B cell (primary cell): ENCODE results near the gene PDX1. TPM values are rescaled to one million over a fixed set of nuclear protein-coding genes. Genes with fewer than 3 reads are reported as not detected.
A peak's percentile ranks its signal among the peaks of the same experiment; 100 is the strongest.

Source experiments
- ATAC-seq: fragments of 200-7000 bp; cut with Tn5 transposase; one replicate; pipeline ENCODE4 v1.10.0; 2021; ENCODE audit warnings: low read depth, mild to moderate bottlenecking, moderate number of reproducible peaks, moderate library complexity
- CTCF ChIA-PET: fragments of 350-600 bp; sonication (Branson Sonifier 250); formaldehyde crosslinking; loops from one replicate; lab custom pipeline; 2021; ENCODE audit warnings: antibody characterized with exemption, inconsistent platforms; lab: Charles Lee
- POLR2A ChIA-PET: fragments of 350-600 bp; sonication (Branson Sonifier 250); formaldehyde crosslinking; loops from one replicate; lab custom pipeline; 2021; ENCODE audit warnings: antibody characterized with exemption; lab: Charles Lee
- DNase-seq: peaks from one replicate; pipeline ENCODE4 v3.0.0; 2013
- H2AFZ ChIP-seq: 2 replicates; pipeline ENCODE4 v1.6.1; 2012; ENCODE audit warnings: mild to moderate bottlenecking, low read depth, low read length; ENCODE audit not compliant: insufficient read depth, poor library complexity, severe bottlenecking
- H3K27ac ChIP-seq, 2 donors: 1 replicate in 1 of 2; 2 replicates in 1 of 2; pipeline ENCODE4 v1.5.1; 2012 to 2013; ENCODE audit warnings: low read length in 2 of 2, mild to moderate bottlenecking in 2 of 2, moderate library complexity in 1 of 2
- H3K27me3 ChIP-seq, 4 experiments: fragments of 200-600 bp in 1 of 4; sonication (generic) in 1 of 4; replicated peaks in 1 of 4; 1 replicate in 2 of 4; 2 replicates in 2 of 4; pipeline versions ENCODE4 v1.6.1 to v1.7.0; 2013 to 2016; ENCODE audit warnings: low read length in 3 of 4, mild to moderate bottlenecking in 2 of 4, mixed read lengths in 1 of 4, moderate library complexity in 1 of 4; ENCODE audit not compliant: insufficient read depth in 4 of 4, control insufficient read depth in 3 of 4; ENCODE audit errors: control extremely low read depth in 1 of 4
- H3K36me3 ChIP-seq, 2 experiments: replicated peaks in 1 of 2; 1 replicate in 1 of 2; 2 replicates in 1 of 2; pipeline versions ENCODE4 v1.6.1 to v1.7.1; 2013; ENCODE audit warnings: low read length in 1 of 2; ENCODE audit not compliant: insufficient read depth in 2 of 2, control insufficient read depth in 1 of 2; ENCODE audit errors: control extremely low read depth in 1 of 2, extremely low read depth in 1 of 2
- H3K4me1 ChIP-seq, 2 donors: fragments of 200-600 bp in 1 of 2; sonication (generic) in 1 of 2; 1 replicate in 1 of 2; 2 replicates in 1 of 2; pipeline versions ENCODE4 v1.5.1 to v1.6.1; 2013 to 2017; ENCODE audit warnings: low read length in 2 of 2; ENCODE audit not compliant: control insufficient read depth in 2 of 2, insufficient read depth in 2 of 2
- H3K4me2 ChIP-seq: replicated peaks from 2 replicates; pipeline ENCODE3; 2012; ENCODE audit warnings: mild to moderate bottlenecking, low read depth, low read length; ENCODE audit not compliant: poor library complexity, severe bottlenecking
- H3K4me3 ChIP-seq, 5 experiments: fragments of 200-600 bp in 1 of 5; sonication (generic) in 1 of 5; 1 replicate in 3 of 5; 2 replicates in 2 of 5; pipeline versions ENCODE4 v1.5.1 to v1.7.0; 2011 to 2016; ENCODE audit warnings: low read length in 4 of 5, mild to moderate bottlenecking in 4 of 5, low read depth in 2 of 5, control low read depth in 1 of 5, moderate library complexity in 1 of 5; ENCODE audit not compliant: insufficient read depth in 1 of 5; ENCODE audit errors: control extremely low read depth in 1 of 5, extremely low read depth in 1 of 5
- H3K79me2 ChIP-seq: fragments of 200-600 bp; sonication (generic); one replicate; pipeline ENCODE4 v1.6.0; 2016; ENCODE audit warnings: low read length; ENCODE audit not compliant: control insufficient read depth, insufficient read depth
- H3K9ac ChIP-seq: fragments of 200-600 bp; sonication (generic); 2 replicates; pipeline ENCODE4 v1.6.1; 2017; ENCODE audit warnings: mild to moderate bottlenecking, low read length, moderate library complexity
- H3K9me3 ChIP-seq, 3 donors: one replicate each; pipeline versions ENCODE4 v1.6.1 to v1.7.1; 2013; ENCODE audit warnings: low read length in 2 of 3; ENCODE audit not compliant: control insufficient read depth in 2 of 3, insufficient read depth in 1 of 3; ENCODE audit errors: control extremely low read depth in 1 of 3
- H4K20me1 ChIP-seq: 2 replicates; pipeline ENCODE4 v1.6.0; 2012; ENCODE audit warnings: mild to moderate bottlenecking, low read length; ENCODE audit not compliant: insufficient read depth, control insufficient read depth, poor library complexity, severe bottlenecking
- H3K27ac Mint-ChIP-seq: one replicate; pipeline ENCODE4 v1.8.0; 2021; ENCODE audit warnings: mixed read lengths
- H3K27me3 Mint-ChIP-seq: one replicate; pipeline ENCODE4 v1.8.0; 2021; ENCODE audit warnings: mixed read lengths
- H3K4me1 Mint-ChIP-seq: one replicate; pipeline ENCODE4 v1.8.0; 2021; ENCODE audit warnings: mixed read lengths
- H3K4me3 Mint-ChIP-seq: one replicate; pipeline ENCODE4 v1.8.0; 2021; ENCODE audit warnings: mixed read lengths
- H3K9me3 Mint-ChIP-seq: one replicate; pipeline ENCODE4 v1.8.0; 2022; ENCODE audit warnings: mixed read lengths; ENCODE audit not compliant: insufficient read depth
- CTCF ChIP-seq: fragments of 200-600 bp; IDR thresholded peaks from one replicate; pipeline ENCODE4 v1.8.0; 2022; ENCODE audit warnings: antibody characterized with exemption, mild to moderate bottlenecking
- EZH2 ChIP-seq: IDR thresholded peaks from 2 replicates; pipeline ENCODE4 v1.6.1; 2012; ENCODE audit warnings: borderline replicate concordance, low read depth, mild to moderate bottlenecking, moderate library complexity, low read length; ENCODE audit not compliant: insufficient read depth, poor library complexity, severe bottlenecking
- WGBS: methylation state at CpG from one replicate; pipeline ENCODE4 v1.1.5; 2013; ENCODE audit warnings: missing lambda C conversion rate; ENCODE audit not compliant: insufficient coverage; 5-methylcytosine and 5-hydroxymethylcytosine counted together
- intact Hi-C: fragments of 100-400 bp; cut with micrococcal nuclease; formaldehyde crosslinking; loops from one replicate; pipeline ENCODE4 v1.10.0; 2022
- polyA plus RNA-seq: library from polyadenylated mRNA; depleted of rRNA; stranded (reverse); fragments of >200 nt; gene quantifications from 2 replicates; pipeline ENCODE4 v1.2.3, GENCODE V29; 2012
- total RNA-seq, 2 donors: library from RNA; stranded (reverse); fragments of 120-200 nt in 1 of 2; gene quantifications; 1 replicate in 1 of 2; 2 replicates in 1 of 2; pipeline versions ENCODE4 v1.2.3 to v1.2.4, GENCODE V29; 2013 to 2022

PDX1 gene
- total and polyA plus RNA-seq, 2 donors (not counting 1 experiment from before 2014, with no cell fraction given) = not detected

- H3K4me3 ChIP-seq = peak overlapping the region in 4 of 5 experiments; percentile 27 to 61 (median 50)
- H3K36me3 ChIP-seq = no peaks in the 10 kb centered on the region
- peak; percentile 64 for DNase-seq
- ChIA-PET CTCF (interaction anchor here (0.7 to 3.4 kb wide), 3 partner anchors 33 to 559 kb away, joined by 3 to 12 read pairs (median 3); no protein-coding TSS in a partner anchor), POLR2A (no interaction called here)
- peaks cover 4% of the 10 kb centered on the region for H3K9me3 Mint-ChIP-seq
- peaks cover 0 to 96% (median 77%) of the 10 kb centered on the region in 4 experiments for H3K27me3 ChIP-seq
- intact Hi-C loops = loop anchor here (5.0 kb wide), 3 partner anchors 46 to 216 kb away; partner anchors contain the start of genes CDX2, GSX1 and PAN3
- peak overlapping the region; percentile 81 for H3K4me3 Mint-ChIP-seq
- H3K4me1 ChIP-seq = peaks cover 59 to 81% of the 10 kb centered on the region in 2 donors
- H3K4me2 ChIP-seq = peak overlapping the region; percentile 87
- no peak overlapping the region for H3K27ac ChIP-seq
- peak overlapping the region; percentile 55 for H2AFZ ChIP-seq
- H3K9me3 ChIP-seq = peaks cover 0 to 86% (median 26%) of the 10 kb centered on the region in 3 donors
- no peaks in the 10 kb centered on the region for H4K20me1 ChIP-seq
- TF ChIP-seq EZH2 = no peak
- no peak for TF ChIP-seq CTCF
- H3K27ac Mint-ChIP-seq = no peak overlapping the region
- H3K79me2 ChIP-seq = no peaks in the 10 kb centered on the region
- peak; percentile 21 for ATAC-seq
- H3K9ac ChIP-seq = peak overlapping the region; percentile 59
- H3K4me1 Mint-ChIP-seq = peaks cover 44% of the 10 kb centered on the region
- H3K27me3 Mint-ChIP-seq = peaks cover 64% of the 10 kb centered on the region
- 4% methylated on average over 40 of the region's 40 CpGs for WGBS
Measured at GRCh38 chr13:27920677-27921420, 1.0 kb downstream of the PDX1 start.
